ENCODE results near the gene GABBR2. TPM values are rescaled to one million over a fixed set of nuclear protein-coding genes. Genes with fewer than 3 reads are reported as not detected.

Gene GABBR2
- total RNA-seq, 1 experiment from 2014 or later = 6.3 TPM

DNA sequence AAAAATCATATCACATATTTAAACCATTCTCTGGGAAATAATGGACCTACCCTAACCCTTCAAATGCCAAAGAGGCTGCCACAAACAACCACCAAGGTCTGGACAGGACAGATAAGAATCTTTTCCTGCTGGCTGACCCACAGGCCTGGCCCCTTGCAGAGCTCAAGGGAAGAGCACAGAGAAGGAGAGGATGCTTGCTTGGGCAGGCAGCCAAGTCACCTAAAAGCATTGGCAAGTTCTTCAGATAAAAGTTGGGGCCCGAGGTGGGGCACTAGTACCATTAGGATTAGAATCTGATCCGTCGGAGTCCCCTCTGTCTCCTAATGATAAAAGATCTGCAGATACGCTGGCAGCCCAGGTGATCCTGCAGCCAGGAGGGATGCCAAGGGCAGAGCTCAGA lies 176.6 kb downstream of the GABBR2 start:
- intact Hi-C loops (cut with micrococcal nuclease; ENCODE audit: unreplicated experiment) = no loop called here
- no peaks in the 10 kb centered on the region for H3K27me3 ChIP-seq (ENCODE audit: control insufficient read depth, insufficient read depth, low read length)
- no peaks in the 10 kb centered on the region for H3K4me1 ChIP-seq (ENCODE audit: control insufficient read depth, insufficient read depth, low read length)
- ChIA-PET CTCF (no interaction called here), POLR2A (no interaction called here)
- ATAC-seq (no peak), DNase-seq (ENCODE audit: low read depth, low spot score) (no peak)
- no peaks in the 10 kb centered on the region for H3K36me3 ChIP-seq (ENCODE audit: control insufficient read depth, insufficient read depth, low read length)
- TF ChIP-seq SIN3A (IDR thresholded peaks at IDR 0.05; ENCODE audit: borderline replicate concordance, insufficient read depth, low read depth, low read length) (no peak), TCF7L2 (IDR thresholded peaks at IDR 0.05; ENCODE audit: low read depth, low read length) (no peak), POLR2AphosphoS5 (IDR thresholded peaks at IDR 0.05; ENCODE audit: low read depth, low read length) (no peak)
- TF ChIP-seq, protein P1, sequence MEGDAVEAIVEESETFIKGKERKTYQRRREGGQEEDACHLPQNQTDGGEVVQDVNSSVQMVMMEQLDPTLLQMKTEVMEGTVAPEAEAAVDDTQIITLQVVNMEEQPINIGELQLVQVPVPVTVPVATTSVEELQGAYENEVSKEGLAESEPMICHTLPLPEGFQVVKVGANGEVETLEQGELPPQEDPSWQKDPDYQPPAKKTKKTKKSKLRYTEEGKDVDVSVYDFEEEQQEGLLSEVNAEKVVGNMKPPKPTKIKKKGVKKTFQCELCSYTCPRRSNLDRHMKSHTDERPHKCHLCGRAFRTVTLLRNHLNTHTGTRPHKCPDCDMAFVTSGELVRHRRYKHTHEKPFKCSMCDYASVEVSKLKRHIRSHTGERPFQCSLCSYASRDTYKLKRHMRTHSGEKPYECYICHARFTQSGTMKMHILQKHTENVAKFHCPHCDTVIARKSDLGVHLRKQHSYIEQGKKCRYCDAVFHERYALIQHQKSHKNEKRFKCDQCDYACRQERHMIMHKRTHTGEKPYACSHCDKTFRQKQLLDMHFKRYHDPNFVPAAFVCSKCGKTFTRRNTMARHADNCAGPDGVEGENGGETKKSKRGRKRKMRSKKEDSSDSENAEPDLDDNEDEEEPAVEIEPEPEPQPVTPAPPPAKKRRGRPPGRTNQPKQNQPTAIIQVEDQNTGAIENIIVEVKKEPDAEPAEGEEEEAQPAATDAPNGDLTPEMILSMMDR (IDR thresholded peaks at IDR 0.05) = no peak
- TF ChIP-seq, protein P2, sequence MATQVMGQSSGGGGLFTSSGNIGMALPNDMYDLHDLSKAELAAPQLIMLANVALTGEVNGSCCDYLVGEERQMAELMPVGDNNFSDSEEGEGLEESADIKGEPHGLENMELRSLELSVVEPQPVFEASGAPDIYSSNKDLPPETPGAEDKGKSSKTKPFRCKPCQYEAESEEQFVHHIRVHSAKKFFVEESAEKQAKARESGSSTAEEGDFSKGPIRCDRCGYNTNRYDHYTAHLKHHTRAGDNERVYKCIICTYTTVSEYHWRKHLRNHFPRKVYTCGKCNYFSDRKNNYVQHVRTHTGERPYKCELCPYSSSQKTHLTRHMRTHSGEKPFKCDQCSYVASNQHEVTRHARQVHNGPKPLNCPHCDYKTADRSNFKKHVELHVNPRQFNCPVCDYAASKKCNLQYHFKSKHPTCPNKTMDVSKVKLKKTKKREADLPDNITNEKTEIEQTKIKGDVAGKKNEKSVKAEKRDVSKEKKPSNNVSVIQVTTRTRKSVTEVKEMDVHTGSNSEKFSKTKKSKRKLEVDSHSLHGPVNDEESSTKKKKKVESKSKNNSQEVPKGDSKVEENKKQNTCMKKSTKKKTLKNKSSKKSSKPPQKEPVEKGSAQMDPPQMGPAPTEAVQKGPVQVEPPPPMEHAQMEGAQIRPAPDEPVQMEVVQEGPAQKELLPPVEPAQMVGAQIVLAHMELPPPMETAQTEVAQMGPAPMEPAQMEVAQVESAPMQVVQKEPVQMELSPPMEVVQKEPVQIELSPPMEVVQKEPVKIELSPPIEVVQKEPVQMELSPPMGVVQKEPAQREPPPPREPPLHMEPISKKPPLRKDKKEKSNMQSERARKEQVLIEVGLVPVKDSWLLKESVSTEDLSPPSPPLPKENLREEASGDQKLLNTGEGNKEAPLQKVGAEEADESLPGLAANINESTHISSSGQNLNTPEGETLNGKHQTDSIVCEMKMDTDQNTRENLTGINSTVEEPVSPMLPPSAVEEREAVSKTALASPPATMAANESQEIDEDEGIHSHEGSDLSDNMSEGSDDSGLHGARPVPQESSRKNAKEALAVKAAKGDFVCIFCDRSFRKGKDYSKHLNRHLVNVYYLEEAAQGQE (IDR thresholded peaks at IDR 0.05; ENCODE audit: insufficient read depth in 1 of 2, low read depth in 2 of 2, low read length in 1 of 2) = no peak
- in situ Hi-C loops (cut with HindIII; ENCODE audit: low pct_unique_long_range_greater_than_20kb, low sequenced_read_pairs) = no loop called here
- BruUV-seq (replicated peaks) = no TSS peak
- H3K27ac ChIP-seq (ENCODE audit: low read length) = no peak overlapping the region
- no peak overlapping the region for H3K4me3 ChIP-seq (ENCODE audit: low read depth in 2 of 2, low read length in 2 of 2)
- H3K9me3 ChIP-seq (ENCODE audit: control insufficient read depth, insufficient read depth, low read depth, low read length) = no peaks in the 10 kb centered on the region

DNA sequence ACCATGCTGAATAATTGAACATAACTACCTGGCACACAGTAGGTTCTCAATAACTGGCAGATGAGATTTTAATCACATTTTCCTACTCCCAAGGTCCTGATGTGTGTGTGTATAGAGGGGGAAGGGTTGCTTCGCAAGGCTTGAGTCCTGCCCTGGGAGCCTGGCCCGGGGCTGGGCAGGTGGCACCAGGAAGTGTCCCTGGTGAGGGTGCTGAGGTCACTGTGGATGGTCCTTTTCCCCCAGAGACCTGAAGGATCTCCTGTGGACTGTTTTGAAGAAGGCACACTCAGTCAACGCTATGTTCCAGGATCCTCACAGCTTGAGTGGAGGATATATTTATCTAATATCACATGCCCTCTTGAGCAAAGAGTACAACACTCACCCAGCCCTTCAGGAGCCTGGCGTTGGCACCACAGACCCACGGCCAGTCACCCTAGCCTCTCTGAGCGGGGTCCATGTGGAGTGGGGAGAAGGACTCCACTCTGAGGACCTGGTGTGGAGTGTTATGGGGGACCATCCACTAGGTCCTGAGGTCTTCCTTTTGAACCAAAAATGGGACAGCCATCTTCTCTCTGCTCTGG lies 177.8 kb downstream of the GABBR2 start:
- Histone ChIP-seq H3K4me3 (ENCODE audit: low read depth in 2 of 2, low read length in 2 of 2) (no peak overlapping the region), H3K27ac (ENCODE audit: low read length) (no peak overlapping the region), H3K27me3 (ENCODE audit: control insufficient read depth, insufficient read depth, low read length) (no peaks in the 10 kb centered on the region), H3K4me1 (ENCODE audit: control insufficient read depth, insufficient read depth, low read length) (no peaks in the 10 kb centered on the region), H3K9me3 (ENCODE audit: control insufficient read depth, insufficient read depth, low read depth, low read length) (no peaks in the 10 kb centered on the region), H3K36me3 (ENCODE audit: control insufficient read depth, insufficient read depth, low read length) (no peaks in the 10 kb centered on the region)
- TF ChIP-seq TCF7L2 (IDR thresholded peaks at IDR 0.05; ENCODE audit: low read depth, low read length) = no peak
- TF ChIP-seq, protein P2 (IDR thresholded peaks at IDR 0.05; ENCODE audit: insufficient read depth in 1 of 2, low read depth in 2 of 2, low read length in 1 of 2) = no peak
- TF ChIP-seq POLR2AphosphoS5 (IDR thresholded peaks at IDR 0.05; ENCODE audit: low read depth, low read length) = no peak
- TF ChIP-seq, protein P1 (IDR thresholded peaks at IDR 0.05) = no peak
- TF ChIP-seq SIN3A (IDR thresholded peaks at IDR 0.05; ENCODE audit: borderline replicate concordance, insufficient read depth, low read depth, low read length) = no peak
- no peak for ATAC-seq
- no TSS peak for BruUV-seq (replicated peaks)
- CTCF ChIA-PET = no interaction called here
- intact Hi-C loops (cut with micrococcal nuclease; ENCODE audit: unreplicated experiment) (no loop called here), in situ Hi-C loops (cut with HindIII; ENCODE audit: low pct_unique_long_range_greater_than_20kb, low sequenced_read_pairs) (no loop called here)
- DNase-seq (ENCODE audit: low read depth, low spot score) = no peak
- POLR2A ChIA-PET = no interaction called here
